GM19193 (cell line): ENCODE data around the gene EEF1E1.

Experiments used
- POLR2A ChIP-seq: IDR thresholded peaks from 4 replicates; pipeline ENCODE4 v1.6.1; 2011; ENCODE audit not compliant: insufficient read depth, insufficient read length; ENCODE audit errors: extremely low read depth

The EEF1E1 gene

DNA sequence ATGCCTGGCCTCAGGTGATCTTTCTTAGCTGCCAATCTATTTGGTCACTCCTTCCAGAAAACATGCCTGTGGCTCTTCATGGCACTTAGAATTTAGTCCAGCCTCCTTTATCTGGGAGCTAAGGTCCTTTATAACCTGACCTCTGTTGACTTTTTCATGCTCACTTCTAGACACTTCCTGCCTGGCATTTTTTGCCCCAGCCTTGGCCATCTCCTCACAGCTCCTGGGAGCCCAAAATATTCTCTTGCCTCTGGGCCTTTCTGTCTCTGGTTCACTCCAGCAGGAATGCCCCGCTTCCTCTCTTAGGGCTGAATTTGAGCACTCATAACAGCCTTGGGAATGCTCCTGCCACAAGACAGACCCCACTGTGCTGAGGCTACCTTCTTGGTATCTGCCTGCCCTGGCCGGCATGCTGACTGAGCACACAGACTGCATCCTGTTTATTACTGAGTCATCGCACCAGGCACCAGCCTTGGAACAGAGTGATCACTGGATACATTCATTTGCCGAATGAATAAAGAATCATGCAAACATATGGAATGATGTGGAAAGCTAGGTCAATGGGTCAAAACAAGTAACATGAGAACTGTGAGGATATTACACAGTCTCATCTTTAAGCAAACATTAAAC lies 5.8 kb upstream of the EEF1E1 start:
- TF ChIP-seq POLR2A, result no peak

GRCh38 chr6:8105791-8106190 lies 3.4 kb upstream of the EEF1E1 start:
- TF ChIP-seq POLR2A, result no peak

DNA sequence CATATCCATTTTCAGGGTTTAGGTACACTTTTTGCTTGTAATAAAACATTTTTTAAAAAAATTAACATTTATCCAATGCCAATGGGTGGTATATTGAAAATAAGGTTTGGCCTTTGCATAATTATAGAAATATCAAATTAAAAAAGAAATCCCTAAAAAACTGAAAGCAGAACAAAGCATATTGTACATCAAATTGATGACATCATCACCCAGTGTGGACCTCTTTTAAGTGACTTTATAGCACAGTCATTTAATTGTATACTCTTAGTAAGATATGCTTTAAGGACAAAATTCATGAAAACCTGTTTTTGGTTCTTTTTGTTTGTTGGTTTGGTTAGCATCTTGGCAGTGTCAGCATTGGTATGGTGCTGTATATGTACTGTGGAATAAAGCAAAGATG lies 1.4 kb upstream of the EEF1E1 start:
- no peak for TF ChIP-seq POLR2A

- TF ChIP-seq POLR2A, result no peak
Observed at GRCh38 chr6:8100159-8100854, 2.0 kb downstream of the EEF1E1 start.

DNA sequence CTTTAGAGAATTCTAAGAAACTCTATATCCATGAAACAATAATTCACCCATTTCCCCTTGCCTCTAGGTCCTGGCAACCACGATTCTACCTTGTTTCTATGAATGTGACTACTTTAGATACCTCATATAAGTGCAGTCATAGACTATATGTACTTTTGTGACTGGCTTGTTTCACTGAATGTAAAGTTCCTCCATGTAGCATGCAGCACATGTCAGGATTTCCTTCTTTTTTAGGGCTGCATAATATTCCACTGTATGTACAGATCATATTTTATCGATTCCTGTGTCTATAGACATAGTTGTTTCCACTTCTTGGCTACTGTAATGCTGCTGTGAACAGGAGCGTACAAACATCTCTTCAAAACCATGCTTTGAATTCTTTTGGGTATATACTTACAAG lies 11.7 kb downstream of the EEF1E1 start:
- TF ChIP-seq POLR2A, result no peak

- no peak for TF ChIP-seq POLR2A
Observed at GRCh38 chr6:8088886-8089285, 13.5 kb downstream of the EEF1E1 start.

GRCh38 chr6:8087870-8088754 lies 14.2 kb downstream of the EEF1E1 start:
- TF ChIP-seq POLR2A, result no peak

DNA sequence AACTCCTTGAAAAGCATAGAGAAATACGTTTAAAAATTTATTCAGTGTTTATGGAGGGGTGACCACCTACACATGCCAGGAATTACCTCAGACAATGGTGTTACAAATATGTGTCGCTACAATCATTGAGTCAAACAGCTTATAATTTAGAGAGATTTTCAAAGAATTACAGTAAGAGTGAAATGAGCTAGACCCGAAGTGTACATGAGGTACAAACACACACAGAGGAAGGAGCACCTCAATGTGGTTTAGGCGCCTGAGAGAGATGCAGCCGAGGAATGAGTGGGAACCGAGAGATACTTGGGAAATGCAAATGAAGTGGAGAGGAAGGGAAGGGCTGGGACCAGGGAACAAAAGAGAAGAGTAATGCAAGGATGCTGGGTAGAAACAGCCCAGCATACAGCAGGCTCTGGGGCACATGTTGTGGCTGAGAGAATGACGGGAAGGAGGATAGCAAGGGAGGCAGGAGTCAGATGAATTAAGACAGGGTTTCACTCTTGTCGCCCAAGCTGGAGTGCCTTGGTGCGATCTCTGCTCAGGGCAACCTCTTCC lies 15.5 kb downstream of the EEF1E1 start:
- TF ChIP-seq POLR2A, result no peak

GRCh38 chr6:8085053-8085511 lies 17.3 kb downstream of the EEF1E1 start:
- no peak for TF ChIP-seq POLR2A

DNA sequence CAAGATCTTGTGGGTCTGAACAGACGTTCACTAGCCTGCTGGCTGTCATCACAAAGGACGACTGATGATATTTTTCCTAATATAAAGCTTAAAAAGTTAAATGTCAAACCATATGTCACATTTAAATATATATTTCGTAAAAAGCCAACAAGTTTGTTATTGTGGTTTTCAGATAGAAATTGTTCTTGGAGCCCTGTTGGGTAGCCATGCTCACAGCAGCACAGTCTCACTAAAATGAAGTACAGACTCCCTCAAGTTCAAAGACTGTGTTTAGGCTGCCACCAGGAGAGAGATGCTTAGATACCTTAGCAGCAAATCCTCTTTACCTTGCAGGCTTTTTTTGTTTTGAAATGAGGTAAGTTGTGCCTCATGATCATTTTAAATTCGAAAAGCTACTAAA lies 17.8 kb downstream of the EEF1E1 start:
- no peak for TF ChIP-seq POLR2A

DNA sequence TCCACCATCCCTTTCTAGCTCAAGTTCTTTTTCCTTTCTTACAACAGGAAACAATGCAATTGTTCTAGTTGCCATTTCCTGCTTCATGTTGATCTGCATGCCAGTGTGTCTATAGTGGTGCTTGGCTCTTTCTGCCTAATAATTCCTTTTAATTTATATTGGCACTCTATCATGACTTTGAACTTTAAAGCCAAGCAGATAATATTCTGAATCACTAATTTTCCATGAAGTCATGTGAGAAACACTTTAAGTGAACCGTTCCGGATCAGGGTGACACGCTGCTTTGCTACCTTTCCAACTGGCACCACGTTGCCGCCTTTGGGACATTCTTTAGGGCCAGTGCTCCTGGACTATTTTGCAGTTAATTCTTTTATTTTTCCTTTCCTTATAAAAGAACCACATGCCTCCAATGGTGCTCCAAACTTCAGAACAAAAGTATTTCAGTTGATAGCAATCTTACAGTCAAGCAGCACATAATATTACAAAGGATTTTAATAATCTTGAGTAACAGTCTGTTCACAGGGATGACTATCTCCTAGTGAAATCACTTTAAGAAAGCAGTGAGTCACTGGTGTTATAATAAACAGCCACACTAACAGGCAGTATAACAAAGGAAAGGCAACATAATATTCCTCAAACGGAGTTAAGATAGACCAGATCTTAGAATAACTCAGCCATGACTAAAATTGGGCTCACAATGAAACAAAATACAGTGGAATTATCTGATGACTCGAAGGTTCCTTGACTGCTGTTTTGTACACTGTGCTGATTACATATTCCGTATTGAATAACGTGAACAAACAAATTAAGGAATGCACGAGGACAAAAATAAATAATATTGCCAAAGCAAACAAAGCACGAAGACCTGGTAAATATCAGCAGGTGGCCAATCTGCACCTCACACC lies 19.1 kb downstream of the EEF1E1 start:
- no peak for TF ChIP-seq POLR2A

DNA sequence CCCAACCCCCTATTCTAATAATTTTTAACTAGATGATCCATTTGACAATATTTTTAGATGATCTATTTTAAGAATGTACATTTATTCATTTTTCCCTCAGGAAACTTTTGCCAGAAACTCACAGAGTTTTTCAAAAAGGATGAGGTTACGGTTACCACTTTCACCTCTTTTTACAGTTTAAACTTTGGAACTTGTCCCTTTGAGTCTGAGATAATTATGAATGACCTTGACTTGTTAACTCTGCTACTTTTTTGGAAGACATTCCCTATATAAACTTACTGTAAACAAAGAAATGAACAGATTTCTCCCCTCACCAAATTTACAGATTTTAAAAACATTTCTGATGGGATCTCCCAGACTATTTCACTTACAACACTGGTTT lies 19.8 kb downstream of the EEF1E1 start:
- no peak for TF ChIP-seq POLR2A

DNA sequence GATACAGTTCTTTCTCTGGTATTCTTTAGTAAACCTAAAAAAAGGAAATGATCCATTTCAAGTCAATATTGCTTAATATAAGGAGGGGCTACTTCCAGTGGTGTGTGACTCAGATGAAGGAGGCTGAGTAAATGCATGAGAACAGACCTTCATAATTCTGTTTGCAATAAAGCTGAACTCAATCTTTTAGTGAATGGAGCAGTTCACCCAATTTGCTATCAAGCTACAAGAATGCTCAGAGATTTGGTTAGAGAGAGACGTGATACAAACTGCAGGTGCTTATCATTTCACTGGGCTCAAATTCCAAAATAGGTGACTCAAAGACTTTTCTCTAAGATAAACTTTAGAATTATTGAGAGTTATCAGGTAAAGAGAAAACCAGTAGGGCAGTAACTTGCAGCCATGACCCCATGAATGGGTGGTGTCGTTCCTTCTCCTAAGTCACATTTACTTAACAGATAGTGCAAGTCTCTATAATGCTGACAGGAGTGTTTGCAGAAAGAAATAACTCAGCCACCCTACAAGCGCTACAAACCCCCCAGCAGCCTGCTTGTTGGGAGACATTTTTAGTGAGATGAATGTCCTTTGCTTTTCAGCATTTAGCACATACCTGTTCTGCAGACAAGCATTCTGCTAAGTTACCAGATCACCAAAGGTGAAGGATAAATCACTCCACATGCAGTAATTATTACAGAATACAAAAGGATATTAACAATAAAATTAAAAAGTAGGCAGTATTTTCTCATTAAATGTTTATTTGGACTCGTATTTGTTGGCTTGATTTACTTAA lies 21.8 kb downstream of the EEF1E1 start:
- no peak for TF ChIP-seq POLR2A
